IMR-90 (cell line): ENCODE data around the gene PCBP3. TPM values are rescaled to one million over a fixed set of nuclear protein-coding genes. Genes with fewer than 3 reads are reported as not detected.

ENCODE experiments used
- ATAC-seq: fragments of 200-7000 bp; cut with Tn5 transposase; 2 replicates; pipeline ENCODE4 v1.9.1; 2020; ENCODE audit warnings: low read depth, mild to moderate bottlenecking, moderate library complexity
- BruUV-seq: library from RNA; stranded (reverse); fragments of 400-500 nt; replicated peaks from 2 replicates; lab custom pipeline; 2021; lab: Mats Ljungman, UMichigan
- CTCF ChIA-PET: fragments of 300-600 bp; formaldehyde crosslinking; extraction: SDS; loops from one replicate; lab custom pipeline; 2021; ENCODE audit warnings: antibody characterized with exemption; lab: Yijun Ruan, JAX
- POLR2A ChIA-PET: fragments of 300-600 bp; sonication (Branson Sonifier 250); formaldehyde crosslinking; loops from one replicate; lab custom pipeline; 2022; ENCODE audit warnings: antibody characterized with exemption; ENCODE audit not compliant: unreplicated experiment; lab: Charles Lee
- DNase-seq: peaks from one replicate; pipeline ENCODE4 v3.0.0; 2013
- H2AFZ ChIP-seq: replicated peaks from 2 replicates; pipeline ENCODE3; 2013; ENCODE audit warnings: low read length, mild to moderate bottlenecking; ENCODE audit not compliant: poor library complexity
- H2AK5ac ChIP-seq: 2 replicates; pipeline ENCODE4 v1.6.1; 2013; ENCODE audit warnings: low read depth, low read length, inconsistent platforms
- H2AK9ac ChIP-seq: replicated peaks from 2 replicates; pipeline ENCODE3; 2013; ENCODE audit warnings: mild to moderate bottlenecking, low read depth, low read length, moderate library complexity; ENCODE audit not compliant: poor library complexity
- H2BK120ac ChIP-seq: 2 replicates; pipeline ENCODE4 v1.6.1; 2013; ENCODE audit warnings: low read depth, low read length, inconsistent platforms
- H2BK15ac ChIP-seq: 3 replicates; pipeline ENCODE4 v1.6.1; 2013; ENCODE audit warnings: low read depth, low read length, inconsistent platforms
- H2BK20ac ChIP-seq: 2 replicates; pipeline ENCODE4 v1.6.1; 2013; ENCODE audit warnings: low read depth, mild to moderate bottlenecking, inconsistent platforms, low read length, moderate library complexity
- H2BK5ac ChIP-seq: 2 replicates; pipeline ENCODE4 v1.6.1; 2013; ENCODE audit warnings: mild to moderate bottlenecking, low read depth, low read length, inconsistent platforms; ENCODE audit not compliant: poor library complexity, severe bottlenecking
- H3K14ac ChIP-seq: replicated peaks from 2 replicates; pipeline ENCODE4 v1.6.1; 2013; ENCODE audit warnings: low read depth, low read length, inconsistent platforms
- H3K18ac ChIP-seq: 2 replicates; pipeline ENCODE4 v1.6.1; 2013; ENCODE audit warnings: low read depth, low read length, control low read depth
- H3K23ac ChIP-seq: 2 replicates; pipeline ENCODE4 v1.6.1; 2013; ENCODE audit warnings: low read depth, low read length, inconsistent platforms
- H3K27ac ChIP-seq: 2 replicates; pipeline ENCODE4 v1.5.1; 2013; ENCODE audit warnings: mild to moderate bottlenecking, control low read depth, low read length; ENCODE audit not compliant: insufficient read depth
- H3K27me3 ChIP-seq: 2 replicates; pipeline ENCODE4 v1.6.1; 2013; ENCODE audit warnings: low read length; ENCODE audit not compliant: control insufficient read depth, insufficient read depth
- H3K36me3 ChIP-seq: 2 replicates; pipeline ENCODE4 v1.6.1; 2013; ENCODE audit warnings: low read length, mixed read lengths; ENCODE audit not compliant: control insufficient read depth, insufficient read depth
- H3K4ac ChIP-seq: 2 replicates; pipeline ENCODE4 v1.6.1; 2013; ENCODE audit warnings: low read depth, low read length, inconsistent platforms
- H3K4me1 ChIP-seq: 2 replicates; pipeline ENCODE4 v1.6.1; 2013; ENCODE audit warnings: low read length, mixed read lengths; ENCODE audit not compliant: control insufficient read depth, insufficient read depth
- H3K4me2 ChIP-seq: 2 replicates; pipeline ENCODE4 v1.6.1; 2013; ENCODE audit warnings: low read depth, mild to moderate bottlenecking, control low read depth, low read length, moderate library complexity
- H3K4me3 ChIP-seq: 2 replicates; pipeline ENCODE4 v1.5.1; 2013; ENCODE audit warnings: low read depth, mild to moderate bottlenecking, control low read depth, low read length, moderate library complexity; ENCODE audit not compliant: insufficient read depth
- H3K56ac ChIP-seq: 2 replicates; pipeline ENCODE4 v1.6.1; 2013; ENCODE audit warnings: low read length, inconsistent platforms; ENCODE audit not compliant: insufficient read depth; ENCODE audit errors: extremely low read depth
- H3K79me1 ChIP-seq, 2 experiments: 2 replicates each; pipeline ENCODE4 v1.6.1; 2013; ENCODE audit warnings: low read length in 2 of 2, inconsistent platforms in 1 of 2, low read depth in 1 of 2
- H3K9ac ChIP-seq: 2 replicates; pipeline ENCODE4 v1.6.1; 2013; ENCODE audit warnings: low read depth, low read length, control low read depth
- H3K9me1 ChIP-seq: 2 replicates; pipeline ENCODE4 v1.6.1; 2013; ENCODE audit warnings: low read length, inconsistent platforms; ENCODE audit not compliant: insufficient read depth
- H3K9me3 ChIP-seq: 2 replicates; pipeline ENCODE4 v1.6.1; 2013; ENCODE audit warnings: low read length; ENCODE audit not compliant: control insufficient read depth, insufficient read depth
- H4K20me1 ChIP-seq: 2 replicates; pipeline ENCODE4 v1.6.1; 2013; ENCODE audit warnings: low read length, inconsistent platforms; ENCODE audit not compliant: insufficient read depth
- H4K5ac ChIP-seq: 2 replicates; pipeline ENCODE4 v1.6.1; 2013; ENCODE audit warnings: mild to moderate bottlenecking, low read depth, low read length, control low read depth
- H4K8ac ChIP-seq, 2 experiments: 2 replicates each; pipeline ENCODE4 v1.6.1; 2013; ENCODE audit warnings: low read depth in 2 of 2, low read length in 2 of 2, control low read depth in 1 of 2, inconsistent platforms in 1 of 2
- H4K91ac ChIP-seq: 2 replicates; pipeline ENCODE4 v1.6.1; 2013; ENCODE audit warnings: low read depth, low read length, inconsistent platforms; ENCODE audit not compliant: insufficient read depth
- CEBPB ChIP-seq: IDR thresholded peaks from 2 replicates; pipeline ENCODE4 v1.6.1; 2012; ENCODE audit warnings: low read depth, low read length, improper control_type of control experiment
- CHD1 ChIP-seq: IDR thresholded peaks from 2 replicates; pipeline ENCODE4 v1.6.1; 2012; ENCODE audit warnings: low read depth, low read length, improper control_type of control experiment
- FOS ChIP-seq: fragments of 150-350 bp; IDR thresholded peaks from 2 replicates; pipeline ENCODE4 v1.6.1; 2016; ENCODE audit warnings: low read depth, low read length
- POLR2A ChIP-seq: IDR thresholded peaks from 2 replicates; pipeline ENCODE4 v1.6.1; 2012; ENCODE audit warnings: mild to moderate bottlenecking, low read depth, low read length
- RFX5 ChIP-seq: IDR thresholded peaks from 2 replicates; pipeline ENCODE4 v1.8.0; 2012; ENCODE audit warnings: low read depth, mild to moderate bottlenecking, low read length, moderate library complexity
- WGBS, 2 experiments: methylation state at CpG; one replicate each; pipeline versions ENCODE4 v1.1.5 to v1.1.7; 2013; ENCODE audit warnings: missing lambda C conversion rate in 2 of 2; ENCODE audit not compliant: insufficient read length in 1 of 2; ENCODE audit errors: extremely low coverage in 2 of 2; 5-methylcytosine and 5-hydroxymethylcytosine counted together
- dilution Hi-C: fragments of 300-500 bp; cut with HindIII; formaldehyde crosslinking; loops from one replicate; pipeline ENCODE4 v1.14.3; 2018; ENCODE audit warnings: low sequenced_read_pairs; ENCODE audit not compliant: unreplicated experiment
- in situ Hi-C: fragments of 300-500 bp; cut with MboI; formaldehyde crosslinking; loops from 3 replicates; pipeline ENCODE4 v1.14.3; 2019; ENCODE audit warnings: low sequenced_read_pairs, inconsistent platforms, mixed read lengths
- intact Hi-C: fragments of 100-400 bp; cut with micrococcal nuclease; formaldehyde crosslinking; loops from 2 replicates; pipeline ENCODE4 v1.10.0; 2022
- polyA plus RNA-seq, 3 experiments: library from polyadenylated mRNA; depleted of rRNA; stranded (reverse); fragments of >200 nt; gene quantifications; 2 replicates each; pipeline ENCODE4 v1.2.3, GENCODE V29; 2012; ENCODE audit warnings: low replicate concordance in 1 of 3
- total RNA-seq: library from RNA; depleted of rRNA; stranded (reverse); fragments of >200 nt; gene quantifications from 2 replicates; pipeline ENCODE4 v1.2.3, GENCODE V29; 2012

The PCBP3 gene
- total and polyA plus RNA-seq, 2 of the 4 experiments (the other 2 are of a cell fraction) = 2.9 to 3.9 TPM

- intact Hi-C loops = no loop called here
- Histone ChIP-seq H3K23ac (no peak overlapping the region), H2BK20ac (no peak overlapping the region), H3K27me3 (peaks cover 4% of the 10 kb centered on the region; the same call in 1 of the 2 replicates), H4K91ac (no peak overlapping the region), H2BK15ac (no peak overlapping the region), H4K20me1 (no peaks in the 10 kb centered on the region), H3K79me1 (no peaks in the 10 kb centered on the region), H3K4ac (no peak overlapping the region), H3K4me1 (no peaks in the 10 kb centered on the region), H3K9ac (no peak overlapping the region), H3K4me3 (no peak overlapping the region), H3K18ac (no peak overlapping the region), H2AK5ac (no peak overlapping the region), H3K4me2 (no peak overlapping the region), H2AFZ (no peak overlapping the region), H2BK5ac (no peak overlapping the region), H3K56ac (no peak overlapping the region), H3K27ac (no peak overlapping the region), H2BK120ac (no peak overlapping the region), H3K14ac (no peak overlapping the region), H3K9me1 (no peaks in the 10 kb centered on the region; the same call in 1 of the 2 replicates), H3K9me3 (no peaks in the 10 kb centered on the region), H3K36me3 (no peaks in the 10 kb centered on the region), H2AK9ac (no peak overlapping the region), H4K5ac (no peak overlapping the region), H4K8ac (no peak overlapping the region)
- ChIA-PET POLR2A (no interaction called here), CTCF (no interaction called here)
- in situ Hi-C loops = no loop called here
- no peak for TF ChIP-seq FOS
- TF ChIP-seq RFX5 = no peak
- TF ChIP-seq POLR2A = no peak
- no peak for TF ChIP-seq CEBPB
- TF ChIP-seq CHD1 = no peak
- DNase-seq (no peak), ATAC-seq (no peak)
- WGBS, 2 experiments = 54% methylated on average over 6 of the region's 8 CpGs; no CpG with 5 or more reads in 1 of the 2 experiments
- dilution Hi-C loops = no loop called here
- BruUV-seq = no TSS peak
Measured at GRCh38 chr21:45797338-45797737, 153.8 kb downstream of the PCBP3 start.
